GM18909 (cell line): Measurements from ENCODE around the gene GALNT14.
"Not testable (repeated sequence)": the region's sequence is repeated elsewhere in the genome, so short reads cannot be mapped to it uniquely, and the experiment has no call there.

Experiments used
- ATAC-seq: cut with Tn5 transposase; IDR thresholded peaks from one replicate; pipeline ENCODE4 v1.9.1; 2021; ENCODE audit warnings: mild to moderate bottlenecking; ENCODE audit not compliant: unreplicated experiment, poor library complexity

GALNT14 gene, protein sequence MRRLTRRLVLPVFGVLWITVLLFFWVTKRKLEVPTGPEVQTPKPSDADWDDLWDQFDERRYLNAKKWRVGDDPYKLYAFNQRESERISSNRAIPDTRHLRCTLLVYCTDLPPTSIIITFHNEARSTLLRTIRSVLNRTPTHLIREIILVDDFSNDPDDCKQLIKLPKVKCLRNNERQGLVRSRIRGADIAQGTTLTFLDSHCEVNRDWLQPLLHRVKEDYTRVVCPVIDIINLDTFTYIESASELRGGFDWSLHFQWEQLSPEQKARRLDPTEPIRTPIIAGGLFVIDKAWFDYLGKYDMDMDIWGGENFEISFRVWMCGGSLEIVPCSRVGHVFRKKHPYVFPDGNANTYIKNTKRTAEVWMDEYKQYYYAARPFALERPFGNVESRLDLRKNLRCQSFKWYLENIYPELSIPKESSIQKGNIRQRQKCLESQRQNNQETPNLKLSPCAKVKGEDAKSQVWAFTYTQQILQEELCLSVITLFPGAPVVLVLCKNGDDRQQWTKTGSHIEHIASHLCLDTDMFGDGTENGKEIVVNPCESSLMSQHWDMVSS

DNA sequence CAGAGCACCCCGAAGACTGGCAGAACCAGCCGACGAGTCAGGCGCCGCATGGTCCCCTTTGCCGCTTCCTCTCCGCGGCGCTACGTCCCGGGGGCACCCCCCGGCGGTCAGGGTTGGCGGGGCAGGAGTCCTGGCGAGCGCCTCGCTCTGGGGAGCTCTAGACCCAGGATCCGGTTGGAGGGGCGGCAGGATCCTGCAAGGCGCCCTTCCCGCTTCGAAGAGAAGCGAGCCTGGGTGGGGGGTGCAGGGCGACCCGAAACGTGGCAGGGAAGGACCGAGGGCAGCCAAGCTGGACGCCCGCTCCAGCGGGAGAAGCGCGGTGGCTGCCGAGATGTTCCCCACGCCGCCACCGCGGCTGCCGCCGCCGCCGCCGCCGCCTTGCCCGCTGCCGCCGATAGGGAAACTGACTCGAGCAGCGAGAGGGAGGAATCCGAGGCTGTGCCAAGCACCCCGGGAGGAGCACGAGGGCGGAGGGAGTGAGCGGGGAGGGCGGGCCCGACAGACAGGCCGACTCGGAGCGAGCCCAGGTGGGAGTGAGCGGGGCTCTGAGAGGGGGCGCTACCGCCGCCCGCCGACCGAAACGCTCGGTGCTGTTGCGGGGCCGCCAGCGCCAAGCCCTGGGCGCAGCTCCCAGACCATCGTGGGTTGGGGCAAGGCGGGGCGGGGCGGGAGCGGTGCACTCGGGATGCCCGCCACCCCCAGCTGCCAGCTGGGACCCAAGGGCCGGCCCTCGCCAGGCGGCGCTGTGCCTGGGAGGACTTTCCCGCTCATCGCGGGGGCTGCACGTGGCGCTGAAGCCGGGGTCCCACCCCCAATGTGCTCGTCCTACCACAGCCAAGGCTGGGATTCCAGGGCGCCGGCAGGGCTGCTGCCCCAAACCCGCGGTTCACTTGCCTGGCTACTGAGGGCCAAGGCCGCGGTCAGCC, at the start of gene GALNT14:
Gene GALNT14 (minus strand): TSS at position 404 of the 926 bp plus-strand sequence. CDS start 354 bp downstream, at position 50.
- ATAC-seq: peak; percentile 72

DNA sequence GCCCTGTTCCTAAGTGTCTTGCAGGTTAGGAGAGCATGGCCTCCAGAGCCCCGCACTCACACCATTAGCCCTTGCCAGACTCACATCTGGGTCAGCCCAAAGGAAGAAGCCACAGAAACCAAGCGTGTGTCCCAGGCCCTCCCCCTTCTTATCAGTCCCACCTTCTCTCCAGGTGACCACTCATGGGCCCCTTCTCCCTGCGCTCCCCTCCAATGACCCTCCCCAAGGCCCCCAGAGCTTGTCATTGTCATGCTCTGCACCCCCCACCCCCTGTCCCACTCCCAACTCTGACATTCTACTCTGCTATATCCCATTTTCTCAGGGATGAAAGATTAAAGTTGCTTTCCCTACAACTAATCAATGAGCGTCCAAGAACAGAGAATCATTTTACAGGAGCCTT, 48.9 kb upstream of the GALNT14 start:
- no peak for ATAC-seq

DNA sequence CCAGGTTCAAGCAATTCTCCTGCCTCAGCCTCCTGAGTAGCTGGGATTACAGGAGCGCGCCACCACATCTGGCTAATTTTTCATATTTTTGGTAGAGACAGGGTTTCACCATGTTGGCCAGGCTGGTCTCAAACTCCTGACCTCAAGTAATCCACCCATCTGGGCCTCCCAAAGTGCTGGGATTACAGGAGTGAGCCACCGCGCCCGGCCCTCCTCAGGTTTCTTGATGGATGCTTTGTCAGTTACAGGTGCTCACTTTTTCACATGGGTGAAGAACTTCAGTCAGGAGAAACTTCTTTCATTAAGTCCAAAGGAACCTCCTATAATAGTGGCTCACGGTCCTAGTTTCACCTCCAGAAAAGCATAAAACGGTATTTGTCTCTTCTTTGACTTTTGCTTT, 45.7 kb upstream of the GALNT14 start:
- ATAC-seq: not testable (repeated sequence)

DNA sequence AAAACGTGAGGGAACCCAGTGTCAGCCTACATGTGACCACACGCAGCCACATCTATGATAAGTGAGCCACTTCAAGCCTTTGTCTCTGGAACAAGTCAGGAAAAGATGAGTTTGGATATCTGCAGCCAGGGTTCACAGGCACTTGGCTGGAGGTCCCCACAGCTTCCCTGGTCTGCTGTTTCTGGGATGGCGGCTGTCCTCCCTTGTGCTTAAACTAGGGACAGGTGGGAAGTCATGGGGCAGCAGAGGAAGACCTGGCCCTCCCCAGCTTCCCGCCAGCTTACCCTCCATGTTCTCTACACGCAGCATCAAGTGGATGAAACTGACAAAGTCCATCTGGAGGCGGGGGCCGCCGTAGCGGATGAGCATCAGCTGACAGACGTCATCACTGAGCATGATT, 38.5 kb upstream of the GALNT14 start:
- no peak for ATAC-seq

DNA sequence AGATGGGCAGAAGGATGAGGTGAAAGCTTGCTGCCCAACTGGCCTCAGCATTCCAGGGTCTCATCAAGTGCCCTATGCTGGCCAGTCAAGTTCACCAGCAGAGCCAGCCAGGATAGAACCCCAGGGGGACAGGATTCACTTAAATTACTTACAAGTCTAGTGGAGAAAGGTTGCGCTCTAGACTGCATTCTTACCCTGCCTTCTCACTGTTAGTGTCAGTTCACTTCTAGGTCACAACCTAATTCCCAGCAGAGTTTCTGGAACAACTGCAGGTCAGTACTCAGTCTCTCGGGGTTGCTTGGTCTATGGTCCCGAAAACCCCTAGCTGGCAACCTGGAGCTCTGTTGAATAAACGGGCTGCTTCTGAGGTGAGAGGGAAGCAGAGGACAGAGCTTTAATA, 32.9 kb upstream of the GALNT14 start:
- ATAC-seq: no peak

DNA sequence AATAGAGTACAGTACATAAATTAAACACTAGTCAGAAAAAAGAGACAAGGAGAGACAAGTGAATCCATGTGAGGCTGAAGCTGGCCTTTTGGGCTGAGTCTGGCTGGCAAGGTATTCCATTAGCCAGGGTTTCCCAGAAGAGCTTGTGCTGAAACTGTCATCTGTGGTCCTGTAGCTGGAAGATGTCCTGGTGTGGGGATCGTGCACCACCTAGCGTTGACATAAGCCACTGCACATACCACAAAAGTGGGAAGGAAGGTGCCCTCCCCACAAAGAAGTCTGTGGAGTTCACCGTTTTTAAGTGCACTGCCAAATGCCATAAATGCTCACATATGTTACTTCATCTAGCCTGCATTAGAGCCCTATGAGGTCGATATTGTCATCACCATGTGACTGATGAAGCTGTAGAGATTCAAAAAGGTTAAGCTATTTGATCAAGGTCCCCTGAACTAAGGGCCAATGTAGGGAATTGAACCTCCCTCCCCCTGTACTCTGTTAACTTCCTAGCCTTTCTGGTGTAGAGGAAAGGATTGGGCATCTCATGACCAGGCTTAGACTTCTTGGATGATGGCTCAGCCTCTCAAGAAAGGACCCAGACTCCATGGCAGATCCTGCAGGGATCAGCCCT, 31.9 kb upstream of the GALNT14 start:
- ATAC-seq: no peak

DNA sequence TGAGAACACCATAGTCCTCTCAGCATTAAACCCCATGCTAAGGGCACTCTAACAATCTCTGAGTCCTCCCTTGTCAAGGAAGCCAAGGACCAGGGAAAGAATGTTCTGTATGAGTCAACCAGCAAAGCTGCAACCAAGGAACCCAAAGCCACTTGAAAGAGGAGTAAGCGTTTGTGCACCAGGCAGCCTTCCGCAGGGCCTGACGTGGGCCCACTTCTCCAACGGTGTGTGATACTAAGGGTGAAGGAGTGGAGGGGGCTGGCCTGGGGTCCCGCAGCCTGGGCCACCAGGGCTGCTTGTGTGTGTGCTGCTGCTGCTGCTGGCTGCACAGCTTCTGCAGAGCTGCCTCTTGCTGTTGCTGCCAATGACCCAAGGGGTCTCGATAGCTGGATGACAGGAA, 30.1 kb upstream of the GALNT14 start:
- ATAC-seq: no peak

DNA sequence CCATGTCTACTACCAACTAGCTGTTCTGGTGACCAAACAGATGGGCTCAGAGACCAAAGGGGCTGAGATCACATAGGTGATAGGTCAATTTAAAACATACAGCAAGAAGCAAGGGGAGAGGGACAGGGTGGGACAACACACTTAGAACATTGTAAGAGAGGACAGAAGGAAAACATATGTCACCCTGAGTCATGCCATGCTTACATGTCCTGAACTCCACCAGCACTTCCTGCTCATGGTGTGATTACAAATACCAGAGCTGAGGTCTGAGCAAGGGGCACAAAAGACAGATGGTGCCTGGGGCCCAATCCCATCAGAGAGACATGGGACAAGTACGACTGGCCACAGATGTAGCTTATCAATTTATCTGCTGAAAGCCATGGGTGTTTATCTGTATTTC, 28.7 kb upstream of the GALNT14 start:
- ATAC-seq: no peak

DNA sequence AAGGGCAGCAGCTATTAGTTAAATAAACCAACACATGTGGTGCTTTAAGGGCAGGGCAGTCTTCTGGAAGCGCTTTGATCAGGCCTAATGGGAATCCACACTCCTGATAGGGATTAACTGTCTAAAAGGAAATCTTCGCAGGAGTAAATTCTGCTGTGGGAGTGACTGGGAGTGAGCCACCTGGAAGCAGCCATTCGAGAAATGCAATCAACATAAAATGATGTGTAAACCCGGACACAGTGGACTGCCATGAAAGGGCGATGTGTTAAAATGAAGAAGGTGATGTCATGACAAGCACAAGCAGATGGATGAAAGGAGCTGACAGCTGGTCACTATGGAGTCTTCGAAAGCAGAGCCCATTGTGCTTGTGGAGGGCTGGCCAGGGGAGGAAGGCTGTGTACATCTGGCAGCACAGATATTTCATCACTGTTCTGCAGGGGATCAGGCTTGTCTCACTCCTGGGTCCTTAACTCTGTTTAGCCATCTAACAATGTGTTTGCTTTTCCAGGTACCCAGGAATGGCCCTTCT, 24.8 kb upstream of the GALNT14 start:
- ATAC-seq: no peak

DNA sequence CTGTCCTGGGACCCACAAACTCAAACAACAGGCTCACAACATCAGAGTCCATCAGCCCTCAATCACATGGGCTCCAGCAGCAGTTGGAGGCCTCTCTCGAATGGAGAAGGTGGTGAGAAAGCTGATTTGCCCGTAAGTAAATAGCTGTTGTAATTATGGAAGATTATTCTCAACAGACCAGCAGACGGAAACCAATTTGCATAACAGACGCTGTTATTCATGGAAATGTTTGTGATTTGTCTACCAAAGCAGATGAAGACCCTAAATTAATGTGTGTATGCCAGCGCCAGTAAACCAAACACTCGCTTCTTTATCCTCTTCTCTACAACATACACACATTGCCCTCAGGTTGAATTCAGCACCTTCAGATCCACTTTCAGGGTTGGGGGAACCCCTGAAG, 23.4 kb upstream of the GALNT14 start:
- ATAC-seq: no peak

DNA sequence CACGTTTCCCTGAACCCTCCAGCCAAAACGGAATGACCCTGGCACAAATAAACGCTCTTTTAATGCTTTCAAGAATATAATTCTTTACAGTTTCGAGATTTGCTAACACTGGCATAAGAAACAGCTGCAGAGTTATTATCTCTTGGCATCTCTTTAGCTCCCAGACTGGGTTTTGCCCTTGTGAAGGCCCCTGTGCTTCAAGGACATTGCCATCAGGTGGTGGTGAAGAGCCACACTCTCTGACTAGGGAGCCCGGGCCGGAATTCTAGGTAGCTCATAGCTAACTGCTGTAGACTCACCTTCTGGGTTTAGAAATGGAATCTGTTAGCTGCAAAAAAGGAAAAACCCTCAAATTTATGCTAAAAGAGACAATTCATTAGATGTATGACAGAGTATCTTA, 13.3 kb upstream of the GALNT14 start:
- no peak for ATAC-seq

DNA sequence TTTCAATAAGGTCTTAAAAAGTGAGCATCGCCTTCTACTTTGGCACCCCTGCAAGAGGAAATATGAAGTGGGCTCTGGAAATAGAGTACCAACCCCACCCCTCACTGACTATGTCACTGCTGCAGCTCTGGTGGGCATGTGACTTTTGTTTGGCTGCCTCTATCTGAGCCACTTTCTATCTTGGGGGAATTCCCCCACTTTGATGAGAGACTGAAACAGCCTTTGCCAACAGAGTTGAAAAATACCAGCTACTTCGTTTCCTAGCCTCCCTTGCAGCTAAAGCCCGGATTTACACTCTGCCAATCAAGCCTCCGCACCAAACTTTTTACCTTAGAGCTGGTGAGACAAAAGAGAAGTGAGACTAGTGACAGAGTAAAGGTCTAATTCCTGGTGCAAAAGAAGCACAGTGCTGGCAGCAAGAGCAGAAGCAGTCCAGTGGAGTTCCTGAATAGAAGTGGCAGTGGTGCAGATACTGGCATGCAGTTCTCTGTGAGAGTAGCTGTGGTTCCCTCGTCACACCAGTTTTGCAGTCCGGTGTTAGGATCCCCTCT, 12.0 kb upstream of the GALNT14 start:
- ATAC-seq: no peak

DNA sequence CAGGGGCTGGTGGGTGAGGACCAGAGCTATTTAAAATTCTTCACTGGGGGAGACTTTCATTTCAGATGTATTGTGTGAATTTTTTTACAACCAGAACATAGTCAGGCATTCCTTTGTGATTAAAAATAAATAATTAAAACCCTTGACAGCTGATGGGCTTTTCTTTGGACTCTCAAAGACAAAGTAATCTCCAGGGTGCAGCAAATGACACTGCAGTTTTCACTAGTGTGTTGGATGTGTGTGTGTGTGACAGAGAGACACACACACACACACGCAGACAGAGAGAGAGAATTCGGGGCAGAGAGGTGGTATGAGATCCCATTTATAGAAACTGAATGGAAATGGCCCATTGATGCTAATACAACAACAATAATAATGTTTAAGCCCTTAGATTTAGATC, 10.3 kb upstream of the GALNT14 start:
- ATAC-seq: no peak

DNA sequence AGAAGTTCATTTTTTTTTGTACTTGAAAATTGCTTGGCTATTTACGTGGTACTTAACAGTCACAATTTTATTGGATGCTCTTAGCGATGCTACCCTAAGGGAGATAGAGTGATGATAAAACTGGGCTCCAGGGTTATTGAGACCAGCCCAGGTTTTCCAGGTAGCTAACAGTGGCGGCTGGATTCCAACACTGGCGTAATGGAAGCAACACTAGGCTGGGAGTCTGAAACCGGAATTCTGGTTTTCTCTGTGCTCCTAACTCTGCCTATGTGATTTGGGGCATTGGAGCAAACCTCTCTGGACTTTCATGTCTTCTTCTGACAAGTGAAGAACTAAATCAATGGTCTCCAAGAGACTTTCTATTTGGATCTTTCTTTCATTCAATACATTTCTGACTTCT, 9.4 kb upstream of the GALNT14 start:
- no peak for ATAC-seq

DNA sequence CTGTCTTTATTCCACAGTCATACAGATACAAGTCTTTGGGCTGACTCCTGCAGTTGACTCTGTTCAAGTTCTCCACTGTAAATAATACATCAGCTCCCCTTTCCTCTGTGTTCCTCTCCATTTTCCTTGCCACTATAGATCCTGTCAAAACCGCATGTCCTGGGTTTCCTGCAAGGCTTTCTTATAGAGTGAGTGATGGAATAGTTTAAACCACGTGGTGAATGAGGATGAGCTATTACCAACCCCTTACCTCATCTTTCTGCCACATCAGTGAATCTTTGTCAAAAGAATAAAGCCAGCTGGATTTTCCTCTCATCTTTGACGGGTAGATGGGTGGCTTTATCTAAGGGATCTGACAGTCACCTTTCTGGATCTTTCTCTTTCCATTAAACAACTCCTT, 3.9 kb upstream of the GALNT14 start:
- ATAC-seq: no peak

DNA sequence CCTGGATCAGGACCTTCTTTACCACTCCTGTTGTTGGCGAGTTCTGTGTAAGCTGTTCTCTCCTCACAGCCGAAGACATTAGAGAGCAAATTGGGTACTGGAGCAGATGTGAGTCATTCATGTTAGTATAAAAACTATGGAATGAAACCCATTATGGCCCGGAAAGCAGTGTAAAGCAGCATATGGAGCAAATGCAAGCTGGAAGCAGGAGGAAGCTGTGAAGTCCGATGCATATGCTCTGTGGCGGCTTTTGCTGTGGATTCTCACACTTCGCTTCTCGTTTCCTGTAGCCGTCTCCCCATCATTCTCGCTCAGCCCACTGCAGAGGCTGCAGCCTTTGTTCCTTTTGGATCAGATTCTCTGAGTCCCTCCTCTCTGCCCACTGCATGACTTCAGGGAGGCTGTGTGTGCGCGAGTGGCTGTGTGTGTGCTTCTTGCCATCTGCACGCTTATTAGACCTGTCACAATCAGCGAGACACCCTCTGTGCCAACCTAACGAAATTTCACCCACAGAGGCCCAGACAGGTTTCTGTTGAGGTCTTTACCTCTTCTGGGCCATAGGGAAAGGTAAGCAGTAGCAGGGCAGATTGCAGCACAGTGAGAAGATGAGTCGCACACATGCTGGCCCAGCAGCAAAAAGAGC, 3.3 kb upstream of the GALNT14 start:
- no peak for ATAC-seq

DNA sequence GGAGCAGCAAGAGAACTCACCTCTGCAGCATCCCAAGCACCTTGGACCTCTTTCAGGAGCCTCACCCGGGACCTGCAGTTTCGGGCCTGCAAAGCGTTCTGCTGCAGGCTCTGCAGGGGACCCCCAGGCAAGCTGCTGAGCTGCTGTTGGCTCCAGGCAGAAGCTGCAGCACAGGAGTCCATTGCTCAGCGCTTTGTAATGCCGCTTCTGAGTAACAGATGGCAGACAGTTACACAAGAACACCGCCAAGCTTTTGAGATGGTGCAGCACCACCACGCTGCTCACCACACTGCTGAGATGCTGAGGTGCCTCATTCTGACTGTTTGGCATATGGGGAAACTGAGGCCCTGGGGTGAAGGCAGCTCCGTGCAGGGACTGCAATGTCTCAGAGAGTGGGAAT, 1.9 kb upstream of the GALNT14 start:
- ATAC-seq: no peak

DNA sequence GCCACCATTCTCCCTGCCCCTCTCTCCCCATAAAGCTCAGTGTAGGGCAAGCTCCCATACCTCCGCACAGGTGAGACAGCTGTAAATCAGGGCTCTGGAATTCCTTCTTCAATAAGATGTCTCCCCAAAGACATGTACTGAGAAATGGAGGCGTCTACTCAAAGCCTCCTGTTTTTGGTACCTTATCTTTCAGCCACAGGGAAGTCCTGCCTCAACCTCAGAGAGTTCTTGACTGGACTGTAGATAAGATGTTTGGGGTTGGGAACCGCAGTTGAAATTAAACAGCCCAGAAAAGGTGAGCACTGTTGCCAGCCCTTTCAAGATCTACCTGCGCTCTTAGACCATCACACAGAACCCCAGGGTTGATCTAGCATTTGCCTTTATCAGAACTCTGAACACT, 1.4 kb upstream of the GALNT14 start:
- ATAC-seq: no peak

DNA sequence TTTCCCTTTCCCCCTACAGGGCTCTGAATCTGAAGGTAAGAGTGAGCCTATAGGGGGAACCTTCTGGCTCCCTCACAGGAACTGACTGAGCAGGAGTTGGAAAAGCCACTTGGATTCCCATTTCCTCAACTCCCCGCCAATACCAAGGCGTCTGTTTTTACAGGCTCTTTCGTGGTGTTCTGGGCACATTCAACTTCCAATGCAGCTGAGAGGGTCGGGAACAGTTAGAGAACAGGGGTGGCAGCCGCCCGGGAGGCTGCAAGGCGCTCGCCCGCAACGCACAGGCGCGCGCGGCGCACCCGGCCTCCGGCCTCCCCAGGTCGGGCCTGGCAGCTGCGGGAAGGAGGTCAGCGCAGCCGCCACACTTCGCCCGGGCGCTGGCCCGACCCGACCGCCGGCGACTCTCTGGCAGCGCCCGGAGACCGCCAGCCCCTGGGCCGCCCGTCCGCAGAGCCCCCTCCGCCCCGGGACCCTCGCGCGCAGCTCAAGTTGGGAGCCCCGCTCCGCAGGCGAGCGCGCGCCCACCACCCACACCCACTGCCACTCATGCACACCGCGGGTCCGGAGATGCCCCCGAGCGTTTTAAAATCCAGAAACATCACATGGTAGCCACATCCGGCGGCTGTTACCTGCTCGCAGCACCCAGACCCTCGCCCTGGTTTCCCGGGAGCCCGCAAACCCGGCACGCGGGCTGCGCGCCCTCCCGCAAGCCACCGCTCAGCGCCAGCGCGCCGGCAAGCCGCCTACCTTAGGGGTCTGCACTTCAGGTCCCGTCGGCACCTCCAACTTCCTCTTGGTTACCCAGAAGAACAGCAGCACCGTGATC, 816 bp downstream of the GALNT14 start:
- ATAC-seq: no peak
